ENCODE data around the gene THADA.
"Not testable (repeated sequence)": the region's sequence is repeated elsewhere in the genome, so short reads cannot be mapped to it uniquely, and the experiment has no call there.

The THADA gene

DNA sequence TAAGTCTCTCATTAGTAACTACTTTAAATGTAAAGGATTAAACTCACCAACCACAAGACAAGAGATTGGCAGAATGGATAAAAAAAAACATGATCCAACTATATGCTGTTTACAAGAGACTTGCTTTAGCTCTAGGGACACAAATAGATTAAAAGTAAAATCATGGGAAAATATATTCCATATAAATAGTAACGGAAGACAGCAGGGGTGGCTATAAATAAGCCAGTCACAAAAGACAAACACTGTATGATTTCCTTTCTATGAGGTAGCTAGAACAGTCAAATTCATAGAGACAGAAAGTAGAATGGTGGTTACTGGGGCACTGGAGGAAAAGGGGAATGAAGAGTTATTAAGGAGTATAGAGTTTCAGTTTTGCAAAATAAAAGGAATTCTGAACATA lies 145.2 kb downstream of the THADA start:
- Histone ChIP-seq H3K9me3 (ENCODE audit: control insufficient read depth in 2 of 2, low read length in 2 of 2) (no peaks in the 10 kb centered on the region), H3K4me3 (ENCODE audit: low read length in 2 of 2) (no peak overlapping the region), H3K27ac (ENCODE audit: low read depth in 2 of 2, low read length in 2 of 2) (no peak overlapping the region), H3K27me3 (ENCODE audit: control insufficient read depth in 2 of 2, insufficient read depth in 2 of 2, low read length in 2 of 2) (no peaks in the 10 kb centered on the region), H3K9ac (ENCODE audit: low read depth in 1 of 2, low read length in 2 of 2) (no peak overlapping the region), H3K4me1 (ENCODE audit: control insufficient read depth in 2 of 2, insufficient read depth in 2 of 2, low read length in 2 of 2) (peaks cover 0 to under 1% of the 10 kb centered on the region in 2 donors), H3K36me3 (ENCODE audit: control insufficient read depth in 2 of 2, insufficient read depth in 2 of 2, low read length in 2 of 2) (no peaks in the 10 kb centered on the region)

DNA sequence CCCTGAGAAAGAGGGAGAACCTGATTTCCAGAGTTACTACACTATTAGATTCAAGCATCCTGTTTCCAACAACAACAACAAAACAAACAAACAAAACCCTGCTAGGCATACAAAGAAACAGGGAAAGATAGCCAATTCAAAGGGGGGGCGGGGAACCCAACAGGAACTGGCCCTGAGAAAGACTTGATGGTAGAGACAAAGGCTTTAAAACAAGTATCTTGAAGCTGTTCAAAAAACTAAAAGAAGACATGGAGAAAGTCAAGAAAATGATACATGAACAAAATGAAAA lies 147.1 kb downstream of the THADA start:
- no peak overlapping the region for H3K4me3 ChIP-seq (ENCODE audit: low read length in 2 of 2)
- H3K9ac ChIP-seq (ENCODE audit: low read depth in 1 of 2, low read length in 2 of 2): no peak overlapping the region
- no peaks in the 10 kb centered on the region for H3K27me3 ChIP-seq (ENCODE audit: control insufficient read depth in 2 of 2, insufficient read depth in 2 of 2, low read length in 2 of 2)
- no peaks in the 10 kb centered on the region for H3K9me3 ChIP-seq (ENCODE audit: control insufficient read depth in 2 of 2, low read length in 2 of 2)
- H3K27ac ChIP-seq (ENCODE audit: low read depth in 2 of 2, low read length in 2 of 2): no peak overlapping the region
- H3K4me1 ChIP-seq (ENCODE audit: control insufficient read depth in 2 of 2, insufficient read depth in 2 of 2, low read length in 2 of 2): no peaks in the 10 kb centered on the region
- H3K36me3 ChIP-seq (ENCODE audit: control insufficient read depth in 2 of 2, insufficient read depth in 2 of 2, low read length in 2 of 2): no peaks in the 10 kb centered on the region

DNA sequence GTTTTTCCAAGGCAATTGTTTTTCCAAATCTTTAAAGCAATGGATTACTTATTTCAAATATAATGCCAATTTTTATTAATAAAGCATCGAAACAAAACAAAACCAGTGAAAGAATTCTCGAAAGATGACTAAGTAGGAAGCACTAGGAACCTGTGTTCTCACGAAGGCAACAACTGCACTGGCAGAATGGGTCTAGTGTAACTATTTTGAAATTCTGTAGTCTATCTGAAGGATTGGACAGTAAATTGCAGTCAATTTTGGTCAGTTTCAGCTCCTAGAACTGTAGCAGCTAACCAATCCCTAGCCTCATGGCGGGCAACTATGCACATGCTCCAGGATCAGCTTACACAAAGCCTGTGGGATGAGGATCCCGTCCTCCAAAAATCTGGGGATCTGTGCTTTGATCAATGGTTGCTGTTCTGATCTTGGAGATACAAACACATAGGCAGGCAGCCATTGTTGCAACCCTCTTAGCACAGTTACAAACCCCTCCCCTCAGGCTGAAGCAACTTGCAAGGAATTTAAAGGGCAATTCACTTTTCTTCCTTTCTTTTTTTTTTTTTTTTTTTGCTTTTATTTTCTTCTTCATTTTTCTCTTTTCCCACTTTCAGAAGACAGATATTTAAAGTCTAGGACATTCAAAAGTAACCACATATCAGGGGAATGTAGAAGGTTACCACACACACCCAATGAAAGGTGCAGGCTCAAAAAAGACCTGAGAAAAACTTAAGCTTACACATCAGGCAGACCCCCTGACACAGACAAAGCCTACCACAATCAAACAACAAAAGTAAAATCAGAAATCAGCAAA lies 147.6 kb downstream of the THADA start:
- H3K4me1 ChIP-seq (ENCODE audit: control insufficient read depth in 2 of 2, insufficient read depth in 2 of 2, low read length in 2 of 2): no peaks in the 10 kb centered on the region
- H3K27ac ChIP-seq (ENCODE audit: low read depth in 2 of 2, low read length in 2 of 2): no peak overlapping the region
- H3K9ac ChIP-seq (ENCODE audit: low read depth in 1 of 2, low read length in 2 of 2): no peak overlapping the region
- H3K4me3 ChIP-seq (ENCODE audit: low read length in 2 of 2): no peak overlapping the region
- H3K27me3 ChIP-seq (ENCODE audit: control insufficient read depth in 2 of 2, insufficient read depth in 2 of 2, low read length in 2 of 2): no peaks in the 10 kb centered on the region
- H3K36me3 ChIP-seq (ENCODE audit: control insufficient read depth in 2 of 2, insufficient read depth in 2 of 2, low read length in 2 of 2): no peaks in the 10 kb centered on the region
- no peaks in the 10 kb centered on the region for H3K9me3 ChIP-seq (ENCODE audit: control insufficient read depth in 2 of 2, low read length in 2 of 2)

- not testable (repeated sequence) for H3K9ac ChIP-seq (ENCODE audit: low read depth in 1 of 2, low read length in 2 of 2); H3K9me3 ChIP-seq (ENCODE audit: control insufficient read depth in 2 of 2, low read length in 2 of 2); H3K27me3 ChIP-seq (ENCODE audit: control insufficient read depth in 2 of 2, insufficient read depth in 2 of 2, low read length in 2 of 2); H3K4me3 ChIP-seq (ENCODE audit: low read length in 2 of 2); H3K36me3 ChIP-seq (ENCODE audit: control insufficient read depth in 2 of 2, insufficient read depth in 2 of 2, low read length in 2 of 2); H3K4me1 ChIP-seq (ENCODE audit: control insufficient read depth in 2 of 2, insufficient read depth in 2 of 2, low read length in 2 of 2); H3K27ac ChIP-seq (ENCODE audit: low read depth in 2 of 2, low read length in 2 of 2)
Measured at GRCh38 chr2:43446755-43447154, 149.1 kb downstream of the THADA start.

DNA sequence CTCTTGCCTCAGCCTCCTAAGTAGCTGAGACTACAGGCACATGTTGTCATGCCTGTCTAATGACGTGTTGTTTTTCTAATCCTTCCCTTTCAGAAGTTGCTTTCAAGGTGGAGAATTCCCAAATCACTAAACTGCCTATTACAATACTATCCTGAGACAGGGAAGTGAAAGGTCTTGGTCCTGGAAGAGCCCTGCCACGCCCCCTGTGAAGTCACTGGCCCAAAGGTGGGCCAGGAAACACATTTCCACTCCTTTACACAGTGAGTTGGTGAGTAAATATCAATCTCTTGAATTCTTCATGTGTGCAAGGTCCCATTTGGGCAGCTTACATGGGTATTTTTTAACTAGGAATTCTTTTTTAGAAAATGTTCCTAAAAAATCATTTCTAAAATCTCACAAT lies 150.1 kb downstream of the THADA start:
- H3K4me1 ChIP-seq (ENCODE audit: control insufficient read depth in 2 of 2, insufficient read depth in 2 of 2, low read length in 2 of 2): peaks cover 0 to under 1% of the 10 kb centered on the region in 2 donors
- no peaks in the 10 kb centered on the region for H3K9me3 ChIP-seq (ENCODE audit: control insufficient read depth in 2 of 2, low read length in 2 of 2)
- no peak overlapping the region for H3K9ac ChIP-seq (ENCODE audit: low read depth in 1 of 2, low read length in 2 of 2)
- H3K27me3 ChIP-seq (ENCODE audit: control insufficient read depth in 2 of 2, insufficient read depth in 2 of 2, low read length in 2 of 2): no peaks in the 10 kb centered on the region
- no peak overlapping the region for H3K27ac ChIP-seq (ENCODE audit: low read depth in 2 of 2, low read length in 2 of 2)
- no peak overlapping the region for H3K4me3 ChIP-seq (ENCODE audit: low read length in 2 of 2)
- H3K36me3 ChIP-seq (ENCODE audit: control insufficient read depth in 2 of 2, insufficient read depth in 2 of 2, low read length in 2 of 2): no peaks in the 10 kb centered on the region

DNA sequence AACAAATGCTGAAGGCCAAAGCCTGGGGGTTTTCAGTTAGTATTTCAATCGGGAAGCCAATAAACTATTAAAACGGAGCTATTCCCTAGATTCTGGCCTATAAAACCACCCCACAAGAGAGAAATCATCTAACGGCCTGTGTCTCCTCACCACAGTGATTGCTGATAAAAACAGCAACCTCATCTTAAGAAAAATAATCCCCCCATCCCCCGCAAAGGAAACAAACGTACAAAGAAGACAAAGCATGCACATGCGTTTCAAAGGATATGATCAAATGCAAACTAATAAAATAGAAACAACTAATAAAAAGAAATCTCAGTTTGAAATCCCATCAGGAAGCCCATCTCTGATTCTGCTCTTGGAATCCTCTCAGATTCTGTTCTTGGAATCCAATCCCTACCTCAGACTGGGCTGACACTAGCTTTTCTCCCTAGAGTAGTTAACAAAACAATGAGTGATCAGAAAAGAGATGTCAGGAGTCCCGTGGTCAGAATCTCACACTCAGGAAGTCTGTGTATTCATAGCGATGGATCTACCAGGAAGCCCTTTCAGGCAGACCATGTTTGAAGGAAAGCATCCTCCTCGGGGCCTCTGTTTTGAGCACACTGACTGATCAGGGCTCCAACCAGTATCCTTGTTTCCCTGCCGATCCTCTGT lies 150.7 kb downstream of the THADA start:
- no peak overlapping the region for H3K4me3 ChIP-seq (ENCODE audit: low read length in 2 of 2)
- H3K4me1 ChIP-seq (ENCODE audit: control insufficient read depth in 2 of 2, insufficient read depth in 2 of 2, low read length in 2 of 2): peaks cover 0 to 3% of the 10 kb centered on the region in 2 donors
- no peaks in the 10 kb centered on the region for H3K36me3 ChIP-seq (ENCODE audit: control insufficient read depth in 2 of 2, insufficient read depth in 2 of 2, low read length in 2 of 2)
- H3K27ac ChIP-seq (ENCODE audit: low read depth in 2 of 2, low read length in 2 of 2): no peak overlapping the region
- H3K9ac ChIP-seq (ENCODE audit: low read depth in 1 of 2, low read length in 2 of 2): no peak overlapping the region
- H3K9me3 ChIP-seq (ENCODE audit: control insufficient read depth in 2 of 2, low read length in 2 of 2): no peaks in the 10 kb centered on the region
- no peaks in the 10 kb centered on the region for H3K27me3 ChIP-seq (ENCODE audit: control insufficient read depth in 2 of 2, insufficient read depth in 2 of 2, low read length in 2 of 2)

DNA sequence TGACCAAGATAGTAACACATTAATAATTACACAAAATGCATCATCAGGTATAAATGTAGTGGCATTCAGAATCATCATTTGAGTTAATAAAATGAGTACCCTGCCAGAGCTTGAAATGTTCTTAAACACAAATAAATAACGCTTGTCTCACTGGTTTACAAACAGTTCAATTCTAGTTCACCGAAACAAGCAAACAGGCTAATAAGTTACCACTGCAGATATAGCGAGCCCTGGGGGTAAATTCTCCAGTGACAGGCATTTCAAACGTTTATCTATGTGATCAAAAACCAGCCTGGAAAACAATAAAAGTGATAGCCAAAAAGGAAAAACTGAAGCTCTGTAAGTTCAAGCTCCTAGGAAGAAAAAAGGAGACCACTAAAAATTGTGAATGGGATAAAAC lies 152.6 kb downstream of the THADA start:
- Histone ChIP-seq H3K4me1 (ENCODE audit: control insufficient read depth in 2 of 2, insufficient read depth in 2 of 2, low read length in 2 of 2) (peaks cover 0 to 3% of the 10 kb centered on the region in 2 donors), H3K9me3 (ENCODE audit: control insufficient read depth in 2 of 2, low read length in 2 of 2) (no peaks in the 10 kb centered on the region), H3K27me3 (ENCODE audit: control insufficient read depth in 2 of 2, insufficient read depth in 2 of 2, low read length in 2 of 2) (no peaks in the 10 kb centered on the region), H3K9ac (ENCODE audit: low read depth in 1 of 2, low read length in 2 of 2) (no peak overlapping the region), H3K36me3 (ENCODE audit: control insufficient read depth in 2 of 2, insufficient read depth in 2 of 2, low read length in 2 of 2) (no peaks in the 10 kb centered on the region), H3K27ac (ENCODE audit: low read depth in 2 of 2, low read length in 2 of 2) (no peak overlapping the region), H3K4me3 (ENCODE audit: low read length in 2 of 2) (no peak overlapping the region)

DNA sequence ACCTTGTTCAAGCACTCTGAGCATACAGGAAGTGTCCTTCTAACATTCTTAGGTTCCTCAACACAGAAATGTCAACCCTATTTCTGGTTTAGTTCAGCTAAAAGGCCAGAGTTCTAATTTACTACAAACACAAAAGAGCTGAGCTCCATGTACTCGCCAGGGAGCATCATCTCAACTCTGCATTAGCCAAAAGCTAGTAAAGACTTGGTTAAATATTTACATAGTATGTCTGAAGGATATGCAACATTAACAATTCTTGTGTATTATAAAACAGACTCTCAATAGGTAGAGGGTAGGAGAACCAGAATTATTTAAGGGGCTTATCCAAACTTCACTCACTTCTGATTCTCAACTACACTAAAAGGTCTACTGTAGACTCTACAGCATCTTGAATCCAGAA lies 154.6 kb downstream of the THADA start:
- H3K4me3 ChIP-seq (ENCODE audit: low read length in 2 of 2): no peak overlapping the region
- H3K27me3 ChIP-seq (ENCODE audit: control insufficient read depth in 2 of 2, insufficient read depth in 2 of 2, low read length in 2 of 2): no peaks in the 10 kb centered on the region
- no peaks in the 10 kb centered on the region for H3K36me3 ChIP-seq (ENCODE audit: control insufficient read depth in 2 of 2, insufficient read depth in 2 of 2, low read length in 2 of 2)
- H3K4me1 ChIP-seq (ENCODE audit: control insufficient read depth in 2 of 2, insufficient read depth in 2 of 2, low read length in 2 of 2): peaks cover 0 to 3% of the 10 kb centered on the region in 2 donors
- H3K9me3 ChIP-seq (ENCODE audit: control insufficient read depth in 2 of 2, low read length in 2 of 2): no peaks in the 10 kb centered on the region
- no peak overlapping the region for H3K9ac ChIP-seq (ENCODE audit: low read depth in 1 of 2, low read length in 2 of 2)
- no peak overlapping the region for H3K27ac ChIP-seq (ENCODE audit: low read depth in 2 of 2, low read length in 2 of 2)

- Histone ChIP-seq H3K9ac (ENCODE audit: low read depth in 1 of 2, low read length in 2 of 2) (no peak overlapping the region), H3K9me3 (ENCODE audit: control insufficient read depth in 2 of 2, low read length in 2 of 2) (no peaks in the 10 kb centered on the region), H3K4me1 (ENCODE audit: control insufficient read depth in 2 of 2, insufficient read depth in 2 of 2, low read length in 2 of 2) (peaks cover 0 to 3% of the 10 kb centered on the region in 2 donors), H3K36me3 (ENCODE audit: control insufficient read depth in 2 of 2, insufficient read depth in 2 of 2, low read length in 2 of 2) (no peaks in the 10 kb centered on the region), H3K27ac (ENCODE audit: low read depth in 2 of 2, low read length in 2 of 2) (no peak overlapping the region), H3K27me3 (ENCODE audit: control insufficient read depth in 2 of 2, insufficient read depth in 2 of 2, low read length in 2 of 2) (no peaks in the 10 kb centered on the region), H3K4me3 (ENCODE audit: low read length in 2 of 2) (no peak overlapping the region)
Measured at GRCh38 chr2:43438858-43439655, 156.8 kb downstream of the THADA start.

DNA sequence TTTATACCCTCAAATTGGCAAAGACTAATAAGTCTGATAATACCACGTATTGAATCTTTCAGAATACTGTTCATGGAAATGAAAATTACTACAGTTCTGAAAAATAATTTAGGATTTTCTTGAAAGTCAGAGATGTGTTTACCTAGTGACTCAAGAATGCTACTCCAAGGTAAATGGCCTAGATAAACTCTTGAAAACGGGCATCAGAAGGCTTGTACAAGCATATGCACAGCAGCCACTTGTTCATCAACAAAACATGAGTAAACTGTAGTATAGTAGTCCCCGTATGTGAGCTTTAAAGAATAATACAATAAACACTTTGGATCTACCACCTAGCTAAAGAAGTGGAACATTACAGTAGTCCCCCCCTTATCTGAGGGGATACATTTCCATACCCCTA lies 157.5 kb downstream of the THADA start:
- Histone ChIP-seq H3K9me3 (ENCODE audit: control insufficient read depth in 2 of 2, low read length in 2 of 2) (no peaks in the 10 kb centered on the region), H3K27ac (ENCODE audit: low read depth in 2 of 2, low read length in 2 of 2) (no peak overlapping the region), H3K4me1 (ENCODE audit: control insufficient read depth in 2 of 2, insufficient read depth in 2 of 2, low read length in 2 of 2) (peaks cover 0 to 3% of the 10 kb centered on the region in 2 donors), H3K4me3 (ENCODE audit: low read length in 2 of 2) (no peak overlapping the region), H3K9ac (ENCODE audit: low read depth in 1 of 2, low read length in 2 of 2) (no peak overlapping the region), H3K27me3 (ENCODE audit: control insufficient read depth in 2 of 2, insufficient read depth in 2 of 2, low read length in 2 of 2) (no peaks in the 10 kb centered on the region), H3K36me3 (ENCODE audit: control insufficient read depth in 2 of 2, insufficient read depth in 2 of 2, low read length in 2 of 2) (no peaks in the 10 kb centered on the region)
